Endothelial cell (in vitro differentiated cells): ENCODE results near the gene ALOX5AP. TPM values are rescaled to one million over a fixed set of nuclear protein-coding genes. Genes with fewer than 3 reads are reported as not detected.

Source experiments
- DNase-seq: peaks from one replicate; pipeline ENCODE4 v3.0.0; 2021; ENCODE audit warnings: low spot score
- H3K27ac Mint-ChIP-seq: one replicate; pipeline ENCODE4 v1.8.0; 2021; ENCODE audit warnings: mixed read lengths, inconsistent platforms; ENCODE audit not compliant: unreplicated experiment
- H3K27me3 Mint-ChIP-seq: one replicate; pipeline ENCODE4 v1.8.0; 2021; ENCODE audit warnings: mild to moderate bottlenecking, moderate library complexity, mixed read lengths, inconsistent platforms; ENCODE audit not compliant: unreplicated experiment
- H3K36me3 Mint-ChIP-seq: one replicate; pipeline ENCODE4 v1.8.0; 2021; ENCODE audit warnings: mild to moderate bottlenecking, low read depth, mixed read lengths, inconsistent platforms; ENCODE audit not compliant: unreplicated experiment
- H3K4me1 Mint-ChIP-seq: one replicate; pipeline ENCODE4 v1.8.0; 2021; ENCODE audit warnings: mild to moderate bottlenecking, mixed read lengths, inconsistent platforms; ENCODE audit not compliant: unreplicated experiment
- H3K4me3 Mint-ChIP-seq: one replicate; pipeline ENCODE4 v1.8.0; 2021; ENCODE audit warnings: mild to moderate bottlenecking, mixed read lengths, inconsistent platforms; ENCODE audit not compliant: unreplicated experiment
- H3K9me3 Mint-ChIP-seq: one replicate; pipeline ENCODE4 v1.8.0; 2021; ENCODE audit warnings: mixed read lengths, inconsistent platforms; ENCODE audit not compliant: unreplicated experiment
- CTCF ChIP-seq: fragments of 200-600 bp; sonication (generic); IDR thresholded peaks from one replicate; pipeline ENCODE4 v1.5.0; 2021; ENCODE audit warnings: antibody characterized with exemption; ENCODE audit not compliant: unreplicated experiment
- total RNA-seq: library from RNA; stranded (reverse); fragmentation: NEBNext Ultra II Directional; extraction: Animal tissue kit (Norgen Biotek cat#: 25700); gene quantifications from one replicate; pipeline ENCODE4 v1.2.1, GENCODE V29; 2021; ENCODE audit not compliant: unreplicated experiment

The ALOX5AP gene
- total RNA-seq, 1 donor from 2014 or later: 1.9 TPM

GRCh38 chr13:30796132-30796572, 60.8 kb downstream of the ALOX5AP start:
- H3K4me3 Mint-ChIP-seq: no peak overlapping the region
- no peak for TF ChIP-seq CTCF
- no peaks in the 10 kb centered on the region for H3K9me3 Mint-ChIP-seq
- peaks cover 17% of the 10 kb centered on the region for H3K4me1 Mint-ChIP-seq
- H3K27ac Mint-ChIP-seq: no peak overlapping the region
- DNase-seq: no peak
- no peaks in the 10 kb centered on the region for H3K36me3 Mint-ChIP-seq
- peaks cover 1% of the 10 kb centered on the region for H3K27me3 Mint-ChIP-seq

GRCh38 chr13:30796631-30797601, 61.6 kb downstream of the ALOX5AP start:
- no peak for DNase-seq
- H3K36me3 Mint-ChIP-seq: no peaks in the 10 kb centered on the region
- TF ChIP-seq CTCF: no peak
- peaks cover 17% of the 10 kb centered on the region for H3K4me1 Mint-ChIP-seq
- no peaks in the 10 kb centered on the region for H3K27me3 Mint-ChIP-seq
- H3K4me3 Mint-ChIP-seq: no peak overlapping the region
- no peaks in the 10 kb centered on the region for H3K9me3 Mint-ChIP-seq
- no peak overlapping the region for H3K27ac Mint-ChIP-seq

GRCh38 chr13:30797847-30798535, 62.6 kb downstream of the ALOX5AP start:
- no peak for DNase-seq
- Mint-ChIP-seq H3K4me3 (no peak overlapping the region), H3K36me3 (no peaks in the 10 kb centered on the region), H3K27me3 (no peaks in the 10 kb centered on the region), H3K27ac (no peak overlapping the region), H3K9me3 (no peaks in the 10 kb centered on the region), H3K4me1 (peaks cover 17% of the 10 kb centered on the region)
- no peak for TF ChIP-seq CTCF

- Mint-ChIP-seq H3K9me3 (no peaks in the 10 kb centered on the region), H3K4me1 (peaks cover 20% of the 10 kb centered on the region), H3K4me3 (no peak overlapping the region), H3K27ac (peak overlapping the region; percentile 9), H3K27me3 (no peaks in the 10 kb centered on the region), H3K36me3 (no peaks in the 10 kb centered on the region)
- no peak for TF ChIP-seq CTCF
- DNase-seq: no peak
Observed at GRCh38 chr13:30798776-30799355, 63.5 kb downstream of the ALOX5AP start.
